Prostate gland (tissue), 2 donors: ENCODE data around the gene EGLN1.
A peak's percentile ranks its signal among the peaks of the same experiment; 100 is the strongest.

Source experiments
- CTCF ChIP-seq, 4 experiments: fragments of 200-600 bp in 2 of 4; fragments of 450-650 bp in 2 of 4; sonication (generic) in 2 of 4; IDR thresholded peaks; 1 replicate in 3 of 4; 2 replicates in 1 of 4; pipeline ENCODE4 v1.5.1; 2016 to 2019; ENCODE audit warnings: antibody characterized with exemption in 4 of 4, mild to moderate bottlenecking in 2 of 4, moderate library complexity in 2 of 4
- POLR2A ChIP-seq: fragments of 450-650 bp; IDR thresholded peaks from one replicate; pipeline ENCODE4 v1.6.1; 2016; ENCODE audit warnings: antibody characterized with exemption, mild to moderate bottlenecking
- POLR2AphosphoS5 ChIP-seq: sonication (generic); formaldehyde crosslinking; IDR thresholded peaks from one replicate; pipeline ENCODE4 v1.6.1; 2017; ENCODE audit warnings: antibody characterized with exemption

GRCh38 chr1:231326248-231326647 lies 95.8 kb downstream of the EGLN1 start:
- no peak for TF ChIP-seq CTCF (IDR thresholded peaks at IDR 0.05)
- TF ChIP-seq POLR2AphosphoS5, result peak; percentile 31
- TF ChIP-seq POLR2A, result no peak
